Measurements from ENCODE around the gene HAGHL.
A peak's percentile ranks its signal among the peaks of the same experiment; 100 is the strongest.
"Not testable (repeated sequence)": the region's sequence is repeated elsewhere in the genome, so short reads cannot be mapped to it uniquely, and the experiment has no call there.

The HAGHL gene

GRCh38 chr16:689175-689897 is 37.6 kb upstream of the HAGHL start:
- Histone ChIP-seq H3K4me1 (ENCODE audit: control insufficient read depth, insufficient read depth, low read length) (peaks cover 11% of the 10 kb centered on the region), H3K4me3 (ENCODE audit: insufficient read depth, low read depth, low read length) (peak overlapping the region; percentile 49), H3K27ac (ENCODE audit: insufficient read depth, low read depth, low read length, poor library complexity, severe bottlenecking) (no peak overlapping the region), H3K9me3 (ENCODE audit: control insufficient read depth, low read length) (no peaks in the 10 kb centered on the region), H3K27me3 (ENCODE audit: control insufficient read depth, insufficient read depth, low read length, poor library complexity, severe bottlenecking) (peaks cover 36% of the 10 kb centered on the region), H3K36me3 (ENCODE audit: control insufficient read depth, insufficient read depth, low read length) (peaks cover 8% of the 10 kb centered on the region)
- WGBS, 2 experiments, result 91 to 92% methylated on average over 26 of the region's 26 CpGs

GRCh38 chr16:691242-691641 is 35.7 kb upstream of the HAGHL start:
- H3K4me3 ChIP-seq (ENCODE audit: insufficient read depth, low read depth, low read length), result not testable (repeated sequence)

GRCh38 chr16:692356-693108 is 34.4 kb upstream of the HAGHL start:
- Histone ChIP-seq H3K27me3 (ENCODE audit: control insufficient read depth, insufficient read depth, low read length, poor library complexity, severe bottlenecking) (peaks cover 66% of the 10 kb centered on the region), H3K9me3 (ENCODE audit: control insufficient read depth, low read length) (no peaks in the 10 kb centered on the region)
- 80 to 81% methylated on average over 6 to 8 of the region's 10 CpGs for WGBS, 2 experiments

More at GRCh38 chr16:691242-691641, 35.7 kb upstream of the HAGHL start:
- Histone ChIP-seq H3K4me1 (ENCODE audit: control insufficient read depth, insufficient read depth, low read length) (peaks cover 18% of the 10 kb centered on the region), H3K27me3 (ENCODE audit: control insufficient read depth, insufficient read depth, low read length, poor library complexity, severe bottlenecking) (peaks cover 55% of the 10 kb centered on the region)
- H3K36me3 ChIP-seq (ENCODE audit: control insufficient read depth, insufficient read depth, low read length); H3K27ac ChIP-seq (ENCODE audit: insufficient read depth, low read depth, low read length, poor library complexity, severe bottlenecking); H3K9me3 ChIP-seq (ENCODE audit: control insufficient read depth, low read length): not testable (repeated sequence)
- WGBS, 2 experiments, result 92 to 93% methylated on average over 16 of the region's 16 CpGs

GRCh38 chr16:693364-693763 is 33.5 kb upstream of the HAGHL start:
- H3K36me3 ChIP-seq (ENCODE audit: control insufficient read depth, insufficient read depth, low read length), result no peaks in the 10 kb centered on the region
- peaks cover 18% of the 10 kb centered on the region for H3K4me1 ChIP-seq (ENCODE audit: control insufficient read depth, insufficient read depth, low read length)
- H3K27ac ChIP-seq (ENCODE audit: insufficient read depth, low read depth, low read length, poor library complexity, severe bottlenecking), result no peak overlapping the region
- peaks cover 75% of the 10 kb centered on the region for H3K27me3 ChIP-seq (ENCODE audit: control insufficient read depth, insufficient read depth, low read length, poor library complexity, severe bottlenecking)
- no peak overlapping the region for H3K4me3 ChIP-seq (ENCODE audit: insufficient read depth, low read depth, low read length)
- 43 to 46% methylated on average over 22 of the region's 22 CpGs for WGBS, 2 experiments
- no peaks in the 10 kb centered on the region for H3K9me3 ChIP-seq (ENCODE audit: control insufficient read depth, low read length)

More at GRCh38 chr16:692356-693108, 34.4 kb upstream of the HAGHL start:
- H3K4me1 ChIP-seq (ENCODE audit: control insufficient read depth, insufficient read depth, low read length), result peaks cover 18% of the 10 kb centered on the region
- H3K27ac ChIP-seq (ENCODE audit: insufficient read depth, low read depth, low read length, poor library complexity, severe bottlenecking), result no peak overlapping the region
- H3K4me3 ChIP-seq (ENCODE audit: insufficient read depth, low read depth, low read length), result no peak overlapping the region
- H3K36me3 ChIP-seq (ENCODE audit: control insufficient read depth, insufficient read depth, low read length), result peaks cover 6% of the 10 kb centered on the region

GRCh38 chr16:693766-694165 is 33.1 kb upstream of the HAGHL start:
- Histone ChIP-seq H3K27me3 (ENCODE audit: control insufficient read depth, insufficient read depth, low read length, poor library complexity, severe bottlenecking) (peaks cover 79% of the 10 kb centered on the region), H3K36me3 (ENCODE audit: control insufficient read depth, insufficient read depth, low read length) (no peaks in the 10 kb centered on the region), H3K27ac (ENCODE audit: insufficient read depth, low read depth, low read length, poor library complexity, severe bottlenecking) (no peak overlapping the region), H3K9me3 (ENCODE audit: control insufficient read depth, low read length) (no peaks in the 10 kb centered on the region), H3K4me1 (ENCODE audit: control insufficient read depth, insufficient read depth, low read length) (peaks cover 18% of the 10 kb centered on the region), H3K4me3 (ENCODE audit: insufficient read depth, low read depth, low read length) (peak overlapping the region; percentile 25)
- 2 to 4% methylated on average over 37 of the region's 37 CpGs for WGBS, 2 experiments

- 3 to 4% methylated on average over 64 of the region's 64 CpGs for WGBS, 2 experiments
- peak overlapping the region; percentile 25 for H3K4me3 ChIP-seq (ENCODE audit: insufficient read depth, low read depth, low read length)
Observed at GRCh38 chr16:694187-694862, 32.6 kb upstream of the HAGHL start.

GRCh38 chr16:694863-695354 is 32.0 kb upstream of the HAGHL start:
- H3K27ac ChIP-seq (ENCODE audit: insufficient read depth, low read depth, low read length, poor library complexity, severe bottlenecking), result no peak overlapping the region
- peak overlapping the region; percentile 25 for H3K4me3 ChIP-seq (ENCODE audit: insufficient read depth, low read depth, low read length)
- no peaks in the 10 kb centered on the region for H3K36me3 ChIP-seq (ENCODE audit: control insufficient read depth, insufficient read depth, low read length)
- 3 to 4% methylated on average over 37 of the region's 37 CpGs for WGBS, 2 experiments
- H3K4me1 ChIP-seq (ENCODE audit: control insufficient read depth, insufficient read depth, low read length), result peaks cover 11% of the 10 kb centered on the region
- peaks cover 90% of the 10 kb centered on the region for H3K27me3 ChIP-seq (ENCODE audit: control insufficient read depth, insufficient read depth, low read length, poor library complexity, severe bottlenecking)
- no peaks in the 10 kb centered on the region for H3K9me3 ChIP-seq (ENCODE audit: control insufficient read depth, low read length)

More at GRCh38 chr16:694187-694862, 32.6 kb upstream of the HAGHL start:
- H3K27ac ChIP-seq (ENCODE audit: insufficient read depth, low read depth, low read length, poor library complexity, severe bottlenecking), result no peak overlapping the region
- peaks cover 84% of the 10 kb centered on the region for H3K27me3 ChIP-seq (ENCODE audit: control insufficient read depth, insufficient read depth, low read length, poor library complexity, severe bottlenecking)
- H3K36me3 ChIP-seq (ENCODE audit: control insufficient read depth, insufficient read depth, low read length), result no peaks in the 10 kb centered on the region
- H3K4me1 ChIP-seq (ENCODE audit: control insufficient read depth, insufficient read depth, low read length), result peaks cover 14% of the 10 kb centered on the region
- no peaks in the 10 kb centered on the region for H3K9me3 ChIP-seq (ENCODE audit: control insufficient read depth, low read length)

- Histone ChIP-seq H3K36me3 (ENCODE audit: control insufficient read depth, insufficient read depth, low read length) (no peaks in the 10 kb centered on the region), H3K27me3 (ENCODE audit: control insufficient read depth, insufficient read depth, low read length, poor library complexity, severe bottlenecking) (peaks cover 96% of the 10 kb centered on the region), H3K4me3 (ENCODE audit: insufficient read depth, low read depth, low read length) (no peak overlapping the region), H3K4me1 (ENCODE audit: control insufficient read depth, insufficient read depth, low read length) (peaks cover 11% of the 10 kb centered on the region), H3K27ac (ENCODE audit: insufficient read depth, low read depth, low read length, poor library complexity, severe bottlenecking) (no peak overlapping the region), H3K9me3 (ENCODE audit: control insufficient read depth, low read length) (no peaks in the 10 kb centered on the region)
- WGBS, 2 experiments, result 12 to 13% methylated on average over 71 of the region's 71 CpGs
Observed at GRCh38 chr16:695355-696089, 31.4 kb upstream of the HAGHL start.

- H3K36me3 ChIP-seq (ENCODE audit: control insufficient read depth, insufficient read depth, low read length), result no peaks in the 10 kb centered on the region
- H3K4me3 ChIP-seq (ENCODE audit: insufficient read depth, low read depth, low read length), result no peak overlapping the region
- H3K9me3 ChIP-seq (ENCODE audit: control insufficient read depth, low read length), result no peaks in the 10 kb centered on the region
- H3K27me3 ChIP-seq (ENCODE audit: control insufficient read depth, insufficient read depth, low read length, poor library complexity, severe bottlenecking), result peaks cover 99% of the 10 kb centered on the region
- WGBS, 2 experiments, result 77 to 79% methylated on average over 19 of the region's 19 CpGs
- H3K4me1 ChIP-seq (ENCODE audit: control insufficient read depth, insufficient read depth, low read length), result peaks cover 10% of the 10 kb centered on the region
- H3K27ac ChIP-seq (ENCODE audit: insufficient read depth, low read depth, low read length, poor library complexity, severe bottlenecking), result no peak overlapping the region
Observed at GRCh38 chr16:698911-699671, 27.8 kb upstream of the HAGHL start.
